IPS-18c (cell line): ENCODE results near the gene STAG3.
"Not testable (repeated sequence)": the region's sequence is repeated elsewhere in the genome, so short reads cannot be mapped to it uniquely, and the experiment has no call there.

Experiments used
- H3K4me3 ChIP-seq: 2 replicates; pipeline ENCODE4 v1.7.0; 2013; ENCODE audit warnings: low read depth, mild to moderate bottlenecking, low read length, moderate library complexity; ENCODE audit not compliant: insufficient read depth
- H3K9me3 ChIP-seq: one replicate; pipeline ENCODE4 v1.6.1; 2013; ENCODE audit warnings: mild to moderate bottlenecking, low read length, moderate library complexity; ENCODE audit not compliant: control insufficient read depth, insufficient read depth

Gene STAG3

DNA sequence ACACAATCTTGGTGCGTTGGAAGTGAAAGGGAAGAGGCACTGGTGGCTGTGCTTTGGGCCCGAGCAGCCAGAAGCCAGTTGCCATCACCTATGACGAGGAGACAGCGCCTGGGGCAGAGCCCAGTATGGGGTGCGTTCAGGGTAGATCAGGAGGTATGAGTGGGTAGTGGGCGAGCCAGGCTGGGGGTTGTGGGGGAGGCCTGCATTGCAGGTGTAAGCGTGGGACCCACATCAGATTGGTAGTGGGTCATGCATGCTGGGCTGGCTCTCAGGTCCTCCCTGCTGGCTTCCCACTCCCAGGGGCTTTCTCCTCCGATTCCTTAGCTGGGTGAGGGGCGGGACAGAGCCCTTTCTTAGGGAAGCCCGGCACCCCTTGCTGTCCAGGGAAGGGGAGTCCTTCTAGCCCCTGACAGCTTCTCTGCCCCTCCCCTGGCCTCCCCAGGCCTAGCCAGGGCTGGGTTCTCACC lies 41.6 kb downstream of the STAG3 start:
- Histone ChIP-seq H3K9me3 (no peaks in the 10 kb centered on the region), H3K4me3 (no peak overlapping the region)

DNA sequence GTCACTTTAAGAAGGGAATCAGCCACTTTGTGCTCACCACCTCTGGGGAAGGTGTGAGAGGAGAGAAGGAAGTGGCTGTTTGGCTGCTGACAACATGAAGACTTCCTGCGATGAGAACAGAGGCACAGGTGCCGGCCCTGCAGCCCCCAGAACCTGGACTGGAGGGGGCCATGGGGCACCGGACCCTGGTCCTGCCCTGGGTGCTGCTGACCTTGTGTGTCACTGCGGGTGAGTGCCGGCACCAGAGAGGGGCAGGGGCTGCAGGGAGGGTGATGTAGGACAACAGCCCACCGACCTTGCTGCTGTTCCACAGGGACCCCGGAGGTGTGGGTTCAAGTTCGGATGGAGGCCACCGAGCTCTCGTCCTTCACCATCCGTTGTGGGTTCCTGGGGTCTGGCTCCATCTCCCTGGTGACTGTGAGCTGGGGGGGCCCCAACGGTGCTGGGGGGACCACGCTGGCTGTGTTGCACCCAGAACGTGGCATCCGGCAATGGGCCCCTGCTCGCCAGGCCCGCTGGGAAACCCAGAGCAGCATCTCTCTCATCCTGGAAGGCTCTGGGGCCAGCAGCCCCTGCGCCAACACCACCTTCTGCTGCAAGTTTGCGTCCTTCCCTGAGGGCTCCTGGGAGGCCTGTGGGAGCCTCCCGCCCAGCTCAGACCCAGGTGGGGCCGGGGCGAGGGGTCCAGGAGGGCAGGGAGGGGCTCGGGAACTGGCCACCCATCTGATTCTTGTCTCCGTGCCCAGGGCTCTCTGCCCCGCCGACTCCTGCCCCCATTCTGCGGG lies 42.3 kb downstream of the STAG3 start, which contains the start of gene PVRIG:
Gene PVRIG, plus strand, starts transcription at position 149 of the 785 bp plus-strand sequence. Its CDS starts 22 bp downstream, at position 171.
- H3K9me3 ChIP-seq, H3K4me3 ChIP-seq: not testable (repeated sequence)

DNA sequence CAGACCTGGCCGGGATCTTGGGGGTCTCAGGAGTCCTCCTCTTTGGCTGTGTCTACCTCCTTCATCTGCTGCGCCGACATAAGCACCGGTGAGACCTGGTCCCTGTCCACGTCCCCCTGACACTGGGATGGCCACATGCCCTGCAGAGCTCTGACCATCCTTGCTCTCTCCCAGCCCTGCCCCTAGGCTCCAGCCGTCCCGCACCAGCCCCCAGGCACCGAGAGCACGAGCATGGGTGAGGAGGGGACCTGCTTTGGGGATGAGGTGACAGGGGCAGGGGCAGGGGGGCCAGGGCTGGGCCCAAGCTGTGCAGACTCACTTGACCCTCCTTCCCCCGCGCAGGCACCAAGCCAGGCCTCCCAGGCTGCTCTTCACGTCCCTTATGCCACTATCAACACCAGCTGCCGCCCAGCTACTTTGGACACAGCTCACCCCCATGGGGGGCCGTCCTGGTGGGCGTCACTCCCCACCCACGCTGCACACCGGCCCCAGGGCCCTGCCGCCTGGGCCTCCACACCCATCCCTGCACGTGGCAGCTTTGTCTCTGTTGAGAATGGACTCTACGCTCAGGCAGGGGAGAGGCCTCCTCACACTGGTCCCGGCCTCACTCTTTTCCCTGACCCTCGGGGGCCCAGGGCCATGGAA lies 43.0 kb downstream of the STAG3 start:
- no peak overlapping the region for H3K4me3 ChIP-seq
- no peaks in the 10 kb centered on the region for H3K9me3 ChIP-seq

- Histone ChIP-seq H3K4me3 (no peak overlapping the region), H3K9me3 (no peaks in the 10 kb centered on the region)
Measured at GRCh38 chr7:100221231-100221718, 43.6 kb downstream of the STAG3 start.

DNA sequence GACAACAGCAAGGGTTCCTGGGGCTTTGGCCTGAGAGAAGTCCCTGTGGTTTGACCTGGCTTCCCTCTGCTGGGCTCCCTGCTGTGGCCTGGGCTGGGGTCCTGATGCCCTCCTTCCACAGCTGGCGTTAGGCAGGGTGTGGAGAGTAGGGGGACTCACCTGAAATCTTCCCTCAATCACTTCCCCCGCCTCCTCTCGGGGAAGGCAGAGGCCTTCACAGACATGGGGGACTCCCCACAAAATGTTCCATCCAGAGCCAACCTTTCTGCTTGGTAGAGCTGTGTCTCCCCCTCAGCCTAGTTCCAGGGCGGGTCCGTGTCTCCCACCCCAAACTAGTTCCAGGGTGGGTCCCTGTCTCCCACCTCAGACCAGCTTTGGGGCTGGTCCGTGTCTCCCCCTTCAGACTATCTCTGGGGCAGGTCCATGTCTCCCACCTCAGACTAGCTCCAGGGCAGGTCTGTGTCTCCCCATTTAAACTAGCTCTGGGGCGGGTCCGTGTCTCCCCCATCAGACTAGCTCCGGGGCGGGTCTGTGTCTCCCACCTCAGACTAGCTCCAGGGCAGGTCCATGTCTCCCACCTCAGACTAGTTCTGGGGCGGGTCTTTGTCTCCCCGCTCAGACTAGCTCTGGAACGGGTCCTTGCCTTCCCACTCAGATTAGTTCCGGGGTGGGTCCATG lies 44.2 kb downstream of the STAG3 start:
- H3K4me3 ChIP-seq: no peak overlapping the region
- H3K9me3 ChIP-seq: no peaks in the 10 kb centered on the region

DNA sequence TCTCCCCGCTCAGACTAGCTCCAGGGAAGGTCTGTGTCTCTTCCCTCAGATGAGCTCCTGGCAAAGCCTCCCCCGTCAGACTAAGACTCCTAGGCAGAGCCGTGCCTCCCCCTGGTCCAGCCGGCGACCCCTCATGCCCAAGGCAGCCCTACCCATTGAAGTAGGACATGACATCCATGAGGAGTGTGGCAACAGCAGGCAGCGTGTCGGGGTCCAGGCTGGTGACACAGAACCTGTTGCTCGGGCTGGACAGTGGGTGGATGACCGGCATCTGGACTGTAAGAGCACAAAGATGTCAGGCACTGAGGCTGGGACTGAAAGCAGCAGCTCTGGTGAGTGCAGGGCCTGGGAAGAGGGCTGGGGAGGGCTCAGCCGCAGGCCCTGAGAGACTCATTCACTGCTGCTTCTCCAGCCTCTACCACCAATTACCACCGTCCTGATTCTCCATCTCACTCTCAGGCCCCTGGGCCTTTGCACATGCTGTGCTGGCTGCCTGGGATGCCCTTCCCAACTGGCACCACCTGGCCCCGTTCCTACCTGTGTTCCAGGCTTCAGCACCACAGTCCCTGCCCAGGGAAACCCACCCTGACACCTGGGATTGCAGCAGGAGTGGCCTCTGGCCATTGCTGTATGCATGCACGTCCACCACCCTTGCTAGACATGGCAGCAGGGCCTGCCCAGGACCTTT lies 44.9 kb downstream of the STAG3 start:
- Histone ChIP-seq H3K4me3 (no peak overlapping the region), H3K9me3 (no peaks in the 10 kb centered on the region)

GRCh38 chr7:100223376-100223927 lies 45.7 kb downstream of the STAG3 start:
- H3K9me3 ChIP-seq, H3K4me3 ChIP-seq: not testable (repeated sequence)

GRCh38 chr7:100224891-100225290 lies 47.2 kb downstream of the STAG3 start:
- H3K4me3 ChIP-seq, H3K9me3 ChIP-seq: not testable (repeated sequence)

- H3K9me3 ChIP-seq, H3K4me3 ChIP-seq: not testable (repeated sequence)
Measured at GRCh38 chr7:100234660-100235317, 57.1 kb downstream of the STAG3 start.

DNA sequence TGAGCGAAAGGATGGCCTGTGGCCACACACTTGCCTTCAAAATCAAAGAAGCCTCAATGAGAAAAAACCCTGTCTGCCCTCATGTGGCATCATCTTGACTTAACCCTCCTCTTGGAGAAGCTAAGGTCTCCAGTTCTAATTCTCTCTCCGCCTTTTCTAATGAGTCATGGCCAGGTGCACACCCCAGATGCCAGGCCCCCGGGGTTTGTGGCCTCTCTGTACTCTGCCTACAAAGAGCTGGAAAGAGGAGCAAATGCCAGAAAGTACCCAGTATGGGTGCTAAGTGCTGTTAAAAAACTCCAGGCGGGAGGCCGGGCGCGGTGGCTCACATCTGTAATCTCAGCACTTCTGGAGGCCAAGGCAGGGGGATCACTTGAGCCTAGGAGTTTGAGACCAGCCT lies 62.3 kb downstream of the STAG3 start:
- not testable (repeated sequence) for H3K9me3 ChIP-seq

GRCh38 chr7:100243385-100243784 lies 65.7 kb downstream of the STAG3 start:
- H3K9me3 ChIP-seq, H3K4me3 ChIP-seq: not testable (repeated sequence)

More for the DNA sequence above, 62.3 kb downstream of the STAG3 start:
- not testable (repeated sequence) for H3K4me3 ChIP-seq

DNA sequence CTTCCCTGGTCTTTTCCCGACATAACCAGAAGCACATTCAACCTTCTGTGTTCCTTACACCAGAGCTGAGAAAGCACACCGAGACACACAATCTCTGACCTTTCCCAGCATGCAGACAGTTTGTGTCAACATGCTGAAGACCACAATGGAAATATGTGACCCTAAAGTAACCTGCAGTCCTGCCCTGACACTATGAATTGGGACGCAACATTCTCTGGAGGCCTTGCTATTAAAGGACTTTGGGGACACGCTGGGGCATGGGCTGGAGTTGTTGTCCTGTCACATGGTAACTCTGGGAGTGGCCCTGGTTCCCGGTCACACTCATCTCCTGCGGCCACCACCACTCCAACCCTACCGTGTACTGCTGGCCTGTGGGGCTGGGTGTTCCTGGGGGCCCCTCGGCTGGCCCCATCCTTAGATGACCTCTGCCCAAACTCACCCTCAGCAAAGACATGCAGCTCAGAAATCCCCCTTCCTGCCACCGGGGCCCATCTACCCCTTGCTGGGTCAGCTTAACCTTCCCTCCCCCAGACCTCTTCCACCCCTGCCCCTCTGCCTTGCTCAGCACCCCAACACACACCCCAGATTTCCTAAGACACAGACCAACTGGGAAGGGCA lies 67.4 kb downstream of the STAG3 start:
- H3K4me3 ChIP-seq, H3K9me3 ChIP-seq: not testable (repeated sequence)

- not testable (repeated sequence) for H3K4me3 ChIP-seq, H3K9me3 ChIP-seq
Measured at GRCh38 chr7:100246121-100246864, 68.6 kb downstream of the STAG3 start.

- H3K4me3 ChIP-seq, H3K9me3 ChIP-seq: not testable (repeated sequence)
Measured at GRCh38 chr7:100246865-100247137, 69.1 kb downstream of the STAG3 start.

DNA sequence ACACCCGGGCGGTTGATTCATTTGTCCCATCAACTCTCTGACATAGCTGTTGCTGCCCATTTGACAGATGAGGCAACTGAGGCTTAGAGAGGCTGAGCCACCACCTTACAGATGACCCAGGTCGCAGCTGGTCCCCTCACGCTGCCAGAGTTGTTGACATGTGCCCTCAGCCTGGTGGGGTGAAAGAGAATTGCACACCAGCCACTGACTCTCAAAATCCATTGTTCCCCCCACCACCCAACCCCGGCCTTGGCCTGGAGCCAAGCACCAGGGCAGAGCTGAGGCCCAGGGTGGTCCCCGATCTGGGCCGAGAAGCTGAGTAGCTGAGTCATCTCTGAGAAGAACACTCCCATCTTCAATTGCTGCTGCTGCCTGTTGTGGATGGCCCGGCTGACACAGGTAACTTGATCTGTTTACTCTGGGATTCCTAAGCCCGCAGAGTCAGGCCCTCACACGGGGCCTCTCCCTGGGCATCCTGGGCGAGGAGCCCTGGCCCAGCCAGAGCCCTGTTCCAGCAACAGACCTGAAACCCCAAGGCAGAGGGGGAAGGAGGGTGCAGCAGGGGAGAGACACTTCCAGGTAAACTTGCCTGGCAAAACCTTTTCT lies 69.5 kb downstream of the STAG3 start:
- H3K4me3 ChIP-seq: no peak overlapping the region
- no peaks in the 10 kb centered on the region for H3K9me3 ChIP-seq
